Neuronal stem cell (in vitro differentiated cells): ENCODE data around the gene ALOXE3.

Experiments
- DNase-seq: peaks from one replicate; pipeline ENCODE4 v3.0.0-alpha.2; 2013; ENCODE audit warnings: low spot score
- H2AFZ ChIP-seq: one replicate; pipeline ENCODE4 v1.6.1; 2013; ENCODE audit warnings: mild to moderate bottlenecking, low read length, inconsistent platforms
- H2AK5ac ChIP-seq: 2 replicates; pipeline ENCODE4 v1.6.1; 2013; ENCODE audit warnings: low read depth, mild to moderate bottlenecking, inconsistent platforms, low read length, moderate library complexity, mixed read lengths
- H2BK120ac ChIP-seq: 2 replicates; pipeline ENCODE4 v1.6.1; 2013; ENCODE audit warnings: low read depth, mild to moderate bottlenecking, inconsistent platforms, low read length, moderate library complexity, mixed read lengths
- H2BK12ac ChIP-seq: one replicate; pipeline ENCODE4 v1.6.1; 2013; ENCODE audit warnings: low read length, inconsistent platforms
- H2BK15ac ChIP-seq: 2 replicates; pipeline ENCODE4 v1.6.1; 2013; ENCODE audit warnings: mild to moderate bottlenecking, low read length, inconsistent platforms, mixed read lengths
- H2BK5ac ChIP-seq: one replicate; pipeline ENCODE4 v1.6.1; 2013; ENCODE audit warnings: inconsistent platforms, mild to moderate bottlenecking, low read length, moderate library complexity
- H3K14ac ChIP-seq: one replicate; pipeline ENCODE4 v1.6.1; 2013; ENCODE audit warnings: low read length, inconsistent platforms
- H3K18ac ChIP-seq: 2 replicates; pipeline ENCODE4 v1.6.1; 2013; ENCODE audit warnings: low read length, inconsistent platforms
- H3K23ac ChIP-seq: 2 replicates; pipeline ENCODE4 v1.6.1; 2013; ENCODE audit warnings: low read depth, mild to moderate bottlenecking, mixed read lengths, low read length, inconsistent platforms; ENCODE audit not compliant: poor library complexity
- H3K27ac ChIP-seq: replicated peaks from 3 replicates; pipeline ENCODE4 v1.5.1; 2013; ENCODE audit warnings: low read length, inconsistent platforms
- H3K27me3 ChIP-seq, 3 experiments: 2 replicates each; pipeline ENCODE4 v1.6.1; 2013; ENCODE audit warnings: low read length in 3 of 3, mild to moderate bottlenecking in 2 of 3, inconsistent platforms in 1 of 3, low read depth in 1 of 3, mixed read lengths in 1 of 3, moderate library complexity in 1 of 3; ENCODE audit not compliant: control insufficient read depth in 3 of 3, insufficient read depth in 3 of 3
- H3K36me3 ChIP-seq, 2 donors: replicated peaks in 1 of 2; 2 replicates each; pipeline ENCODE4 v1.6.1; 2013; ENCODE audit warnings: low read length in 2 of 2; ENCODE audit not compliant: control insufficient read depth in 2 of 2, insufficient read depth in 2 of 2
- H3K4ac ChIP-seq: 2 replicates; pipeline ENCODE4 v1.6.1; 2013; ENCODE audit warnings: inconsistent platforms, mild to moderate bottlenecking, low read length, moderate library complexity
- H3K4me1 ChIP-seq, 2 donors: 1 replicate in 1 of 2; 2 replicates in 1 of 2; pipeline ENCODE4 v1.6.1; 2013; ENCODE audit warnings: low read length in 2 of 2, low read depth in 1 of 2; ENCODE audit not compliant: control insufficient read depth in 2 of 2, insufficient read depth in 1 of 2
- H3K4me2 ChIP-seq: one replicate; pipeline ENCODE4 v1.6.1; 2013; ENCODE audit warnings: mild to moderate bottlenecking, low read length, inconsistent platforms; ENCODE audit not compliant: insufficient read depth, poor library complexity, severe bottlenecking
- H3K4me3 ChIP-seq, 2 donors: 2 replicates each; pipeline ENCODE4 v1.5.1; 2013; ENCODE audit warnings: low read length in 2 of 2, mild to moderate bottlenecking in 2 of 2, inconsistent platforms in 1 of 2, moderate library complexity in 1 of 2
- H3K79me1 ChIP-seq: one replicate; pipeline ENCODE4 v1.6.1; 2013; ENCODE audit warnings: low read depth, mild to moderate bottlenecking, inconsistent platforms, low read length, moderate library complexity
- H3K9ac ChIP-seq: one replicate; pipeline ENCODE4 v1.6.1; 2013; ENCODE audit warnings: mild to moderate bottlenecking, low read depth, low read length, inconsistent platforms; ENCODE audit not compliant: poor library complexity
- H3K9me3 ChIP-seq, 2 donors: replicated peaks in 1 of 2; 2 replicates each; pipeline versions ENCODE3 to v1.6.1; 2013; ENCODE audit warnings: low read length in 2 of 2, mild to moderate bottlenecking in 2 of 2, inconsistent platforms in 1 of 2, low read depth in 1 of 2, mixed read lengths in 1 of 2, moderate library complexity in 1 of 2; ENCODE audit not compliant: control insufficient read depth in 2 of 2, insufficient read depth in 1 of 2
- H4K8ac ChIP-seq: one replicate; pipeline ENCODE4 v1.6.1; 2013; ENCODE audit warnings: low read depth, mild to moderate bottlenecking, inconsistent platforms, low read length, moderate library complexity
- H4K91ac ChIP-seq: one replicate; pipeline ENCODE4 v1.6.1; 2013; ENCODE audit warnings: low read length, low read depth, mild to moderate bottlenecking, inconsistent platforms; ENCODE audit not compliant: poor library complexity
- WGBS, 2 donors: extraction: QIAGEN DNeasy Blood & Tissue Kit; methylation state at CpG; one replicate each; pipeline ENCODE4 v1.1.7; 2013; ENCODE audit warnings: missing lambda C conversion rate in 2 of 2, mixed read lengths in 1 of 2; ENCODE audit not compliant: insufficient read length in 2 of 2, insufficient replicate concordance in 1 of 2; ENCODE audit errors: extremely low coverage in 2 of 2; 5-methylcytosine and 5-hydroxymethylcytosine counted together

The ALOXE3 gene

DNA sequence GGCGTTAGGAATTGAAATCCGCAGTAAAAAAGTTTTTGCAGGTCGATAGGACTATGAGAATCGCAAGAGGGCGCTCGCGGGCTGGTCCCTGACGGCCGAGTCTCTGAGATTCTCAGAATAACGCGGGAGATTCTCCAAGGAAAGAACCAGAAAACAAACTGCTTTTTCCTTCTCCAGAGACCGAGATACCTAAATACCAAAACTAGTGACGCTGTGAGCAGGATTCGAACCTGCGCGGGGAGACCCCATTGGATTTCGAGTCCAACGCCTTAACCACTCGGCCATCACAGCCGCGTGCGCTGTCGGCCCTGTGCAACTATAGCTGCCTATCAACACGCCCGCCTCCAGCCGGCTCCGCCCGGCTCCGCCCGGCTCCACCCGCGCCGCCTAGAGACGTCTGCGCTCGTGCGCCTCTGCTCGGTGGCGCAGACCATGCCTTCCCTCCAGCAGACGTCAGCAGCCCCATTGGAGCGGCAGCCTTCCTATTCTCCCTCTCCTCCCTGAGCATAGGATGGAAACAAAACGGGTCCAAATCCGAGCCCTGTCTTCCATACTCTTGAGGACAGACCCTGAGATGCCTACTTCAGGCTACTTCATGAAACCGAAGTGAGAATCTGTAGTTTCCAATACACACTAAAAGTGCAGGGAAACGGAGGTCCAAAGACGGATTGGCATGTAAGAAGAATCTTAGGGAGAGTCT lies 20.5 kb upstream of the ALOXE3 start:
- no peak overlapping the region for H4K91ac ChIP-seq
- peak overlapping the region; percentile 59 to 79 for H3K4me3 ChIP-seq
- H3K18ac ChIP-seq = peak overlapping the region; percentile 27
- no peak overlapping the region for H2BK5ac ChIP-seq
- no peak overlapping the region for H2BK15ac ChIP-seq
- no peak overlapping the region for H3K4ac ChIP-seq
- H3K27ac ChIP-seq = peak overlapping the region; percentile 56
- H3K9me3 ChIP-seq = no peaks in the 10 kb centered on the region
- peak overlapping the region; percentile 72 for H3K9ac ChIP-seq
- no peak overlapping the region for H4K8ac ChIP-seq
- H3K79me1 ChIP-seq = peaks cover 5% of the 10 kb centered on the region
- H2BK12ac ChIP-seq = no peak overlapping the region
- no peak overlapping the region for H2BK120ac ChIP-seq
- H3K23ac ChIP-seq = peak overlapping the region; percentile 69
- H2AK5ac ChIP-seq = no peak overlapping the region
- H3K36me3 ChIP-seq = peaks cover 28 to 38% of the 10 kb centered on the region in 2 donors
- peaks cover 0 to 7% (median 0%) of the 10 kb centered on the region in 3 experiments for H3K27me3 ChIP-seq
- H3K4me2 ChIP-seq = peak overlapping the region; percentile 81
- no CpG with 5 or more reads among the region's 46 CpGs for WGBS, 2 donors
- H3K14ac ChIP-seq = no peak overlapping the region
- peaks cover 0 to 6% of the 10 kb centered on the region in 2 donors for H3K4me1 ChIP-seq
- peak overlapping the region; percentile 83 for H2AFZ ChIP-seq
- peak; percentile 97 for DNase-seq

DNA sequence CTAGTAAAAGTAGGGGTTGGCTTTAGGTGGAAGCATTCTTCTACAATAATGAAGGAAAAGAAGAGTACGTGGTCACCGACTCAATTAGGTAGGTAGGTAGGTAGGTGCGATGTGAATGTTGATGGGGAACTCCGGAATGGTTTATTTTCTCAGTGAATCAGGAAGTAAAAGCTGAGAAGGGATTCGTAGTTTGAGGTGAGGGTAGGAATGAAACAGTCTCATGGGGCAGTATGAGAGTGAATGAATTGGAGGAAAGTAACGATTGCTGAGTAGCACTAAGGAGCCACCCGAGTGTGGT lies 20.0 kb upstream of the ALOXE3 start:
- Histone ChIP-seq H2AK5ac (no peak overlapping the region), H2BK12ac (no peak overlapping the region), H3K9me3 (no peaks in the 10 kb centered on the region), H3K23ac (no peak overlapping the region), H3K79me1 (peaks cover 4% of the 10 kb centered on the region), H3K4me3 (peak overlapping the region; percentile 49 to 79), H3K18ac (no peak overlapping the region), H2BK120ac (no peak overlapping the region), H4K8ac (no peak overlapping the region), H3K36me3 (peaks cover 26 to 33% of the 10 kb centered on the region in 2 donors), H2BK15ac (no peak overlapping the region), H3K4ac (no peak overlapping the region), H2AFZ (peak overlapping the region; percentile 83), H3K27ac (peak overlapping the region; percentile 56), H3K14ac (no peak overlapping the region), H3K9ac (no peak overlapping the region), H3K27me3 (peaks cover 0 to 7% (median 0%) of the 10 kb centered on the region in 3 experiments), H3K4me1 (peaks cover 0 to 11% of the 10 kb centered on the region in 2 donors), H4K91ac (no peak overlapping the region), H2BK5ac (no peak overlapping the region), H3K4me2 (peak overlapping the region; percentile 69)
- no peak for DNase-seq
- no CpG with 5 or more reads among the region's 7 CpGs for WGBS, 2 donors

DNA sequence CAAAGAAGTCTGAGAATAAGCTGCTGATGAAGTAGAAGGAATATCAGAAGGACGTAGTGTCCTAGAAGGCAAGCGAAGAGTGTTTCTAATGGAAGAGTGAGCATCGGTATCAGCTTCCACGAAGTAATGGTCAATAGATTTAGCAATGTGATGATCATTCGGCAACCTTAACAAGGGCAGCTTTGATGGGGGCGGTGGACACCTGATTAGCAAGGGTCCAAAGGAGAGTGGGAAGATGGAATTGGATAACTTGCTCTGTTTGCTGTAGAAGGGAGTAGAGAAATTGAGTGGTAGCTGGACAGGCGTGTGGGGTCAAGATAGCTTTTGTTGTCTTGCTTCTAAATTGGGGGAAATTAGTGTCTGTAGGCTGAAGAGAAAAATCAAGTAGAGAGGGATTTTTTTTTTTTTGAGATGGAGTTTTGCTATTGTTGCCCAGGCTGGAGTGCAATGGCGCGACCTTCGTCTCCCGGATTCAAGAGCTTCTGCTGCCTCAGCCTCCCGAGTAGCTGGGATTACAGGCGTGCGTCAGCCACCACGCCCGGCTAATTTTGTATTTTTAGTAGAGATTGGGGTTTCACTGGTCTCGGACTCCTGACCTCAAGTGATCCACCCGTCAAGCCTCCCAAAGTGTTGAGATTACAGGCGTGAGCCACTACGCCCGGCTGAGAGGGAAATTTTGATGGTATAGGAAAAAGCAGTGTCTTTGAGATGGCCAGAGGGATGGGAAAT lies 19.5 kb upstream of the ALOXE3 start:
- Histone ChIP-seq H3K27me3 (peaks cover 0 to 7% (median 0%) of the 10 kb centered on the region in 3 experiments), H3K4ac (no peak overlapping the region), H4K8ac (no peak overlapping the region), H3K9me3 (no peaks in the 10 kb centered on the region), H3K79me1 (peaks cover 2% of the 10 kb centered on the region), H3K18ac (no peak overlapping the region), H2BK5ac (no peak overlapping the region), H3K4me1 (peaks cover 0 to 13% of the 10 kb centered on the region in 2 donors), H3K23ac (no peak overlapping the region), H2AFZ (peak overlapping the region; percentile 83), H3K9ac (no peak overlapping the region), H3K4me2 (peak overlapping the region; percentile 69), H2BK12ac (no peak overlapping the region), H3K27ac (no peak overlapping the region), H2BK15ac (no peak overlapping the region), H2AK5ac (no peak overlapping the region), H3K4me3 (peak overlapping the region; percentile 49 to 79), H3K14ac (no peak overlapping the region), H4K91ac (no peak overlapping the region), H3K36me3 (peaks cover 25 to 30% of the 10 kb centered on the region in 2 donors), H2BK120ac (no peak overlapping the region)
- no CpG with 5 or more reads among the region's 21 CpGs for WGBS, 2 donors
- no peak for DNase-seq

DNA sequence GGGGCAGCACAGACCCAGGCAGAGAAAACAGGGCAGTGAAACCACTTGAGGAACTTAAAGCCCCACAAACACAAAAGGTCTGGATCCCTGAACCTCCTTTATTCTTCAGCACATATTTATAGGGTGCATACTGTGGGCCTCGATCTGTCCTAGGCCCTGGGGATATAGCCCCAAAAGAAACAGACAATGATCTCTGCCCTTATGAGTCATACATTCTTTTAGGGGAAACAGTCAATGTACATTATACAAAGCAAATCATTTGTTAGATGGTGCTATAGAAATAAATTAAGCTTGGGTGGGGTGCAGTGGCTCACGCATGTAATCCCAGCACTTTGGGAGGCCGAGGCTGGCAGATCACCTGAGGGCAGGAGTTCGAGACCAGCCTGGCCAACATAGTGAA lies 15.6 kb upstream of the ALOXE3 start:
- no peak overlapping the region for H3K4me3 ChIP-seq
- H2AK5ac ChIP-seq = no peak overlapping the region
- no peak overlapping the region for H4K91ac ChIP-seq
- H3K79me1 ChIP-seq = no peaks in the 10 kb centered on the region
- no peak overlapping the region for H3K4me2 ChIP-seq
- peak overlapping the region; percentile 67 for H2BK15ac ChIP-seq
- peaks cover 0 to 7% (median 0%) of the 10 kb centered on the region in 3 experiments for H3K27me3 ChIP-seq
- H3K27ac ChIP-seq = peak overlapping the region; percentile 69
- H4K8ac ChIP-seq = no peak overlapping the region
- H3K4me1 ChIP-seq = peaks cover 0 to 11% of the 10 kb centered on the region in 2 donors
- H2BK12ac ChIP-seq = no peak overlapping the region
- no peaks in the 10 kb centered on the region for H3K36me3 ChIP-seq
- H3K14ac ChIP-seq = no peak overlapping the region
- peak overlapping the region; percentile 91 for H3K18ac ChIP-seq
- H2BK5ac ChIP-seq = no peak overlapping the region
- H3K9me3 ChIP-seq = no peaks in the 10 kb centered on the region
- no peak overlapping the region for H3K23ac ChIP-seq
- H3K4ac ChIP-seq = no peak overlapping the region
- no peak for DNase-seq
- WGBS, 2 donors = no CpG with 5 or more reads among the region's 4 CpGs
- no peak overlapping the region for H3K9ac ChIP-seq
- H2BK120ac ChIP-seq = no peak overlapping the region
- H2AFZ ChIP-seq = peak overlapping the region; percentile 88
